Measurements from ENCODE around the gene TBC1D5. TPM values are rescaled to one million over a fixed set of nuclear protein-coding genes. Genes with fewer than 3 reads are reported as not detected.
A peak's percentile ranks its signal among the peaks of the same experiment; 100 is the strongest.

TBC1D5 gene
- total RNA-seq, 1 experiment from 2014 or later, result 26.1 TPM

GRCh38 chr3:17442332-17443049, 299.9 kb downstream of the TBC1D5 start:
- POLR2A ChIA-PET, result no interaction called here

GRCh38 chr3:17433876-17434275, 308.6 kb downstream of the TBC1D5 start:
- POLR2A ChIA-PET, result no interaction called here
- no peak overlapping the region for H3K27ac Mint-ChIP-seq
- no peak overlapping the region for H3K4me3 Mint-ChIP-seq
- TF ChIP-seq USF2 (CRISPR knock-in tag; IDR thresholded peaks at IDR 0.05) (no peak), ZBTB21 (CRISPR knock-in tag; IDR thresholded peaks at IDR 0.05; ENCODE audit: borderline replicate concordance) (no peak)
- peaks cover 8% of the 10 kb centered on the region for H3K9me3 Mint-ChIP-seq
- DNase-seq (ENCODE audit: low spot score), result no peak
- CTCF ChIA-PET, result interaction anchor here (4.9 kb wide), 1 partner anchor 407 kb away, joined by 23 read pairs; no protein-coding TSS in a partner anchor
- ATAC-seq, result no peak
- no peaks in the 10 kb centered on the region for H3K27me3 Mint-ChIP-seq (ENCODE audit: low read depth)
- H3K36me3 Mint-ChIP-seq, result peaks cover 6% of the 10 kb centered on the region
- peaks cover 18% of the 10 kb centered on the region for H3K4me1 Mint-ChIP-seq

More at GRCh38 chr3:17442332-17443049, 299.9 kb downstream of the TBC1D5 start:
- Mint-ChIP-seq H3K9me3 (peaks cover 8% of the 10 kb centered on the region), H3K27me3 (ENCODE audit: low read depth) (no peaks in the 10 kb centered on the region), H3K4me3 (no peak overlapping the region), H3K27ac (no peak overlapping the region), H3K36me3 (peaks cover 6% of the 10 kb centered on the region), H3K4me1 (peaks cover 7% of the 10 kb centered on the region; the same call in 1 of the 2 replicates)
- peak; percentile 74 for TF ChIP-seq PRDM15 (CRISPR knock-in tag; IDR thresholded peaks at IDR 0.05)
- TF ChIP-seq TEAD4 (CRISPR knock-in tag; IDR thresholded peaks at IDR 0.05), result no peak
- no peak for DNase-seq (ENCODE audit: low spot score)
- CTCF ChIA-PET, result no interaction called here
- ATAC-seq, result no peak

GRCh38 chr3:17432236-17432635, 310.2 kb downstream of the TBC1D5 start:
- TF ChIP-seq ETV6 (CRISPR knock-in tag; IDR thresholded peaks at IDR 0.05) (no peak), HMGA2 (CRISPR knock-in tag; IDR thresholded peaks at IDR 0.05) (no peak), NFE2L1 (CRISPR knock-in tag; IDR thresholded peaks at IDR 0.05) (no peak), USF2 (CRISPR knock-in tag; IDR thresholded peaks at IDR 0.05) (no peak), ZNF138 (CRISPR knock-in tag; conservative IDR thresholded peaks at IDR 0.05) (no peak), JAZF1 (CRISPR knock-in tag; IDR thresholded peaks at IDR 0.05) (no peak), ATF1 (CRISPR knock-in tag; IDR thresholded peaks at IDR 0.05) (no peak), ZNF281 (CRISPR knock-in tag; IDR thresholded peaks at IDR 0.05) (no peak), MYBL2 (CRISPR knock-in tag; IDR thresholded peaks at IDR 0.05) (no peak), ZMAT4 (CRISPR knock-in tag; IDR thresholded peaks at IDR 0.05) (no peak), ZNF121 (CRISPR knock-in tag; IDR thresholded peaks at IDR 0.05) (no peak), KAT7 (CRISPR knock-in tag; IDR thresholded peaks at IDR 0.05; ENCODE audit: borderline replicate concordance) (no peak), ZNF232 (CRISPR knock-in tag; IDR thresholded peaks at IDR 0.05) (no peak), PRDM15 (CRISPR knock-in tag; IDR thresholded peaks at IDR 0.05) (no peak), ZNF317 (CRISPR knock-in tag; IDR thresholded peaks at IDR 0.05; ENCODE audit: borderline replicate concordance, low read depth) (no peak), NFYB (CRISPR knock-in tag; conservative IDR thresholded peaks at IDR 0.05; ENCODE audit: low read depth) (no peak), TEAD1 (CRISPR knock-in tag; IDR thresholded peaks at IDR 0.05) (no peak)
- Mint-ChIP-seq H3K9me3 (no peaks in the 10 kb centered on the region), H3K27me3 (ENCODE audit: low read depth) (no peaks in the 10 kb centered on the region), H3K36me3 (no peaks in the 10 kb centered on the region), H3K4me3 (no peak overlapping the region), H3K27ac (no peak overlapping the region), H3K4me1 (peaks cover 18% of the 10 kb centered on the region)
- ATAC-seq (no peak), DNase-seq (ENCODE audit: low spot score) (no peak)
- POLR2A ChIA-PET, result no interaction called here
- CTCF ChIA-PET, result interaction anchor here (4.9 kb wide), 1 partner anchor 409 kb away, joined by 23 read pairs; no protein-coding TSS in a partner anchor

Data from WTC11 (cell line).